SW 1271 (cell line): ENCODE measurements around the gene FES.
A peak's percentile ranks its signal among the peaks of the same experiment; 100 is the strongest.

ENCODE experiments used
- DNase-seq, 2 experiments: peaks; one replicate each; lab custom pipeline; 2025; lab: John Stamatoyannopoulos, UW

FES gene

GRCh38 chr15:90930861-90931574 lies 46.7 kb downstream of the FES start:
- no peak for DNase-seq

GRCh38 chr15:90931575-90931827 lies 47.2 kb downstream of the FES start:
- DNase-seq: no peak

- DNase-seq: peak; percentile 85 to 92
Measured at GRCh38 chr15:90931828-90932659, 47.7 kb downstream of the FES start, which contains the start of gene HDDC3. Gene HDDC3 (minus strand): TSS chr15:90932549. CDS start chr15:90932540, 9 bp downstream.

- no peak for DNase-seq
Measured at GRCh38 chr15:90932660-90932991, 48.3 kb downstream of the FES start.

GRCh38 chr15:90933301-90933700 lies 49.0 kb downstream of the FES start:
- DNase-seq: no peak

GRCh38 chr15:90934256-90934948 lies 50.1 kb downstream of the FES start:
- peak; percentile 69 to 84 for DNase-seq

GRCh38 chr15:90934949-90935751 lies 50.8 kb downstream of the FES start, which contains the start of gene UNC45A:
Gene UNC45A (plus strand): TSS chr15:90935285. CDS start chr15:90935325, 40 bp downstream.
- DNase-seq: peak; percentile 55 to 84

- no peak for DNase-seq
Measured at GRCh38 chr15:90936823-90937222, 52.5 kb downstream of the FES start.

GRCh38 chr15:90938261-90938660 lies 54.0 kb downstream of the FES start:
- DNase-seq: no peak

- DNase-seq: no peak
Measured at GRCh38 chr15:90939756-90940155, 55.5 kb downstream of the FES start.

GRCh38 chr15:90941038-90941437 lies 56.7 kb downstream of the FES start:
- no peak for DNase-seq

GRCh38 chr15:90942354-90943120 lies 58.2 kb downstream of the FES start:
- DNase-seq: no peak

GRCh38 chr15:90945091-90945490 lies 60.8 kb downstream of the FES start:
- DNase-seq: no peak
